K562 (cell line): Measurements from ENCODE around the gene TIMP4. TPM values are rescaled to one million over a fixed set of nuclear protein-coding genes. Genes with fewer than 3 reads are reported as not detected.

Source experiments
- ATF7 ChIP-seq: fragments of 450-650 bp; IDR thresholded peaks from 2 replicates; pipeline ENCODE4 v1.7.1; 2014; ENCODE audit warnings: mild to moderate bottlenecking, moderate library complexity
- CBX1 ChIP-seq: sonication (generic); IDR thresholded peaks from 2 replicates; pipeline ENCODE4 v1.6.1; 2016; ENCODE audit warnings: antibody characterized with exemption, low read depth, mild to moderate bottlenecking
- CREB5 ChIP-seq: fragments of 250-450 bp; sonication (Bioruptor Pico); IDR thresholded peaks from 2 replicates; pipeline ENCODE4 v1.5.0; 2020; ENCODE audit warnings: mild to moderate bottlenecking
- DNMT1 ChIP-seq: fragments of 450-650 bp; IDR thresholded peaks from 2 replicates; pipeline ENCODE4 v1.6.1; 2016; ENCODE audit warnings: antibody characterized with exemption, mild to moderate bottlenecking
- EP300 ChIP-seq: IDR thresholded peaks from 2 replicates; pipeline ENCODE4 v1.6.1; 2012; ENCODE audit warnings: low read length, improper control_type of control experiment
- FOXJ2 ChIP-seq: fragments of 200-800 bp; sonication (Bioruptor generic); IDR thresholded peaks from 2 replicates; pipeline ENCODE4 v1.6.1; 2016; ENCODE audit warnings: missing genetic modification characterization, missing compliant biosample characterization
- FOXO4 ChIP-seq: fragments of 450-650 bp; formaldehyde crosslinking; IDR thresholded peaks from 2 replicates; pipeline ENCODE4 v1.4.0; 2020; ENCODE audit warnings: mild to moderate bottlenecking, moderate library complexity
- REST ChIP-seq, 2 experiments: fragments of 450-650 bp; formaldehyde crosslinking in 1 of 2; IDR thresholded peaks; 2 replicates each; pipeline versions ENCODE4 v1.4.0 to v1.6.1; 2014 to 2020; ENCODE audit warnings: mild to moderate bottlenecking in 2 of 2, borderline replicate concordance in 1 of 2, low read depth in 1 of 2
- TAF9B ChIP-seq: fragments of 450-650 bp; IDR thresholded peaks from 2 replicates; pipeline ENCODE4 v1.6.1; 2018; ENCODE audit warnings: mild to moderate bottlenecking; ENCODE audit not compliant: partially characterized antibody
- YY1 ChIP-seq, 3 experiments: IDR thresholded peaks; 2 replicates each; pipeline ENCODE4 v1.6.1; 2011; ENCODE audit warnings: low read length in 2 of 3, mild to moderate bottlenecking in 2 of 3, moderate library complexity in 2 of 3, borderline replicate concordance in 1 of 3, control low read depth in 1 of 3, low read depth in 1 of 3; ENCODE audit not compliant: insufficient read depth in 3 of 3, insufficient replicate concordance in 2 of 3, control insufficient read depth in 1 of 3, insufficient read length in 1 of 3; ENCODE audit errors: extremely low read depth in 1 of 3
- ZNF76 ChIP-seq: fragments of 250-450 bp; sonication (Bioruptor Pico); IDR thresholded peaks from 2 replicates; pipeline ENCODE4 v1.4.0; 2020; ENCODE audit warnings: mild to moderate bottlenecking, moderate library complexity, borderline replicate concordance
- polyA plus RNA-seq, 8 experiments: library from polyadenylated mRNA; depleted of rRNA in 4 of 8; stranded (reverse) in 5 of 8; unstranded in 3 of 8; fragments of >200 nt; fragmentation: Nextera tagmentation in 2 of 8; fragmentation: Illumina TruSeq in 1 of 8; extraction: Ambion mirVana in 2 of 8; extraction: Trizol in 1 of 8; gene quantifications; 2 replicates each; pipeline versions ENCODE4 v1.2.1 to v1.2.3, GENCODE V29; 2011 to 2014; ENCODE audit warnings: inconsistent platforms in 1 of 8, missing spikeins in 1 of 8
- total RNA-seq, 7 experiments: library from RNA; depleted of rRNA in 6 of 7; stranded (reverse); fragments of >200 nt in 6 of 7; fragmentation: Illumina TruSeq in 2 of 7; extraction: Trizol in 2 of 7; gene quantifications; 2 replicates each; pipeline versions ENCODE4 v1.2.1 to v1.2.3, GENCODE V29; 2011 to 2021; ENCODE audit warnings: low replicate concordance in 1 of 7
- TF ChIP-seq, protein P1 (sequence below): fragments of 450-650 bp; conservative IDR thresholded peaks from 2 replicates; pipeline ENCODE4 v1.6.1; 2016; ENCODE audit warnings: missing genetic modification characterization, low read depth, mild to moderate bottlenecking, missing compliant biosample characterization, moderate library complexity

TIMP4 gene
- total and polyA plus RNA-seq, 9 of the 15 experiments (the other 6 are each of a cell fraction or from before 2014, with no cell fraction given): 0.03 to 0.07 TPM; not detected in 7

GRCh38 chr3:12182687-12183441, 24.2 kb upstream of the TIMP4 start (continued):
- peak; percentile 49; the same call in 1 of the 2 replicates for TF ChIP-seq REST (IDR thresholded peaks at IDR 0.05; ENCODE audit: borderline replicate concordance)
- no peak for TF ChIP-seq REST (CRISPR knock-in tag; IDR thresholded peaks at IDR 0.05; ENCODE audit: low read depth)
- TF ChIP-seq CREB5 (CRISPR knock-in tag): no peak
- TF ChIP-seq, protein P1, sequence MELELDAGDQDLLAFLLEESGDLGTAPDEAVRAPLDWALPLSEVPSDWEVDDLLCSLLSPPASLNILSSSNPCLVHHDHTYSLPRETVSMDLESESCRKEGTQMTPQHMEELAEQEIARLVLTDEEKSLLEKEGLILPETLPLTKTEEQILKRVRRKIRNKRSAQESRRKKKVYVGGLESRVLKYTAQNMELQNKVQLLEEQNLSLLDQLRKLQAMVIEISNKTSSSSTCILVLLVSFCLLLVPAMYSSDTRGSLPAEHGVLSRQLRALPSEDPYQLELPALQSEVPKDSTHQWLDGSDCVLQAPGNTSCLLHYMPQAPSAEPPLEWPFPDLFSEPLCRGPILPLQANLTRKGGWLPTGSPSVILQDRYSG (tag): no peak
- TF ChIP-seq YY1 (IDR thresholded peaks at IDR 0.05; ENCODE audit: borderline replicate concordance in 1 of 3, control insufficient read depth in 1 of 3, extremely low read depth in 1 of 3, insufficient read depth in 3 of 3, insufficient read length in 1 of 3, insufficient replicate concordance in 2 of 3, low read depth in 1 of 3, low read length in 2 of 3): no peak
- TF ChIP-seq CBX1: no peak
- TF ChIP-seq DNMT1: no peak
- TF ChIP-seq ZNF76 (CRISPR knock-in tag): 0 out of 2 replicates have a peak, but pooled peaks have one; percentile 56
- TF ChIP-seq FOXO4 (CRISPR knock-in tag): no peak
- no peak for TF ChIP-seq FOXJ2
- TF ChIP-seq ATF7: no peak
- TF ChIP-seq TAF9B: no peak
- no peak for TF ChIP-seq EP300
